Kasumi-1 (cell line): ENCODE results near the gene NT5DC4.
A peak's percentile ranks its signal among the peaks of the same experiment; 100 is the strongest.

ENCODE experiments used
- DNase-seq, 2 experiments: peaks; one replicate each; lab custom pipeline; 2025; lab: John Stamatoyannopoulos, UW

NT5DC4 gene

GRCh38 chr2:112720785-112721184 is at the start of gene NT5DC4:
TSS of gene NT5DC4 (plus strand) at chr2:112721020. CDS start at chr2:112721080, 60 bp downstream.
- DNase-seq, result no peak

GRCh38 chr2:112671801-112672200 is 49.0 kb upstream of the NT5DC4 start:
- DNase-seq, result no peak

GRCh38 chr2:112673008-112673407 is 47.8 kb upstream of the NT5DC4 start:
- no peak for DNase-seq

GRCh38 chr2:112674229-112674628 is 46.6 kb upstream of the NT5DC4 start:
- peak; percentile 94 to 95 for DNase-seq

- DNase-seq, result no peak
Observed at GRCh38 chr2:112679484-112679883, 41.3 kb upstream of the NT5DC4 start.

GRCh38 chr2:112680666-112681101 is 40.1 kb upstream of the NT5DC4 start:
- DNase-seq, result no peak

- no peak for DNase-seq
Observed at GRCh38 chr2:112682101-112682500, 38.7 kb upstream of the NT5DC4 start.

- DNase-seq, result no peak
Observed at GRCh38 chr2:112683550-112684414, 37.0 kb upstream of the NT5DC4 start.

- no peak for DNase-seq
Observed at GRCh38 chr2:112684415-112684775, 36.4 kb upstream of the NT5DC4 start.

GRCh38 chr2:112685271-112685884 is 35.4 kb upstream of the NT5DC4 start:
- peak; percentile 24 to 58 for DNase-seq

- no peak for DNase-seq
Observed at GRCh38 chr2:112686348-112687217, 34.2 kb upstream of the NT5DC4 start.

GRCh38 chr2:112687522-112687921 is 33.3 kb upstream of the NT5DC4 start:
- DNase-seq, result no peak

GRCh38 chr2:112688086-112688880 is 32.5 kb upstream of the NT5DC4 start:
- DNase-seq, result no peak

- DNase-seq, result peak; percentile 71 to 75
Observed at GRCh38 chr2:112690853-112691401, 29.9 kb upstream of the NT5DC4 start.

GRCh38 chr2:112691881-112692281 is 28.9 kb upstream of the NT5DC4 start:
- no peak for DNase-seq

- DNase-seq, result peak; percentile 17 to 59
Observed at GRCh38 chr2:112692495-112692911, 28.3 kb upstream of the NT5DC4 start.

- no peak for DNase-seq
Observed at GRCh38 chr2:112692918-112693317, 27.9 kb upstream of the NT5DC4 start.

- DNase-seq, result no peak
Observed at GRCh38 chr2:112693596-112693995, 27.2 kb upstream of the NT5DC4 start.

GRCh38 chr2:112694182-112694581 is 26.6 kb upstream of the NT5DC4 start:
- no peak for DNase-seq

GRCh38 chr2:112698834-112699515 is 21.8 kb upstream of the NT5DC4 start:
- DNase-seq, result peak in 1 of 2 experiments; percentile 17
